H1 (cell line): ENCODE results near the gene SHISA8. TPM values are rescaled to one million over a fixed set of nuclear protein-coding genes. Genes with fewer than 3 reads are reported as not detected.

Experiments
- CTCF ChIA-PET: fragments of 300-600 bp; sonication (Branson Sonifier 250); formaldehyde crosslinking; loops from one replicate; lab custom pipeline; 2021; ENCODE audit not compliant: partially characterized antibody; lab: Charles Lee
- POLR2A ChIA-PET: fragments of 300-600 bp; sonication (Branson Sonifier 250); formaldehyde crosslinking; loops from one replicate; lab custom pipeline; 2021; ENCODE audit warnings: inconsistent platforms; ENCODE audit not compliant: partially characterized antibody; lab: Charles Lee
- DNase-seq, 2 experiments: peaks; one replicate each; pipeline versions ENCODE4 v3.0.0 to v3.0.0-alpha.2; 2010 to 2022; ENCODE audit warnings: low spot score in 2 of 2, low read depth in 1 of 2, mixed read lengths in 1 of 2
- FAIRE-seq: peaks from 2 replicates; lab custom pipeline; 2011; peaks lifted over from hg19 to GRCh38; lab: Jason Lieb, UNC
- H2AFZ ChIP-seq: 2 replicates; pipeline ENCODE4 v1.8.1; 2012; ENCODE audit warnings: low read length, inconsistent platforms
- H2AK5ac ChIP-seq: 2 replicates; pipeline ENCODE4 v1.6.1; 2013; ENCODE audit warnings: low read depth, low read length
- H2BK120ac ChIP-seq: replicated peaks from 2 replicates; pipeline ENCODE3; 2013; ENCODE audit warnings: low read depth, low read length, inconsistent platforms
- H2BK12ac ChIP-seq: 2 replicates; pipeline ENCODE4 v1.6.1; 2013; ENCODE audit warnings: low read depth, low read length
- H2BK15ac ChIP-seq: 2 replicates; pipeline ENCODE4 v1.6.1; 2013; ENCODE audit warnings: low read length
- H2BK20ac ChIP-seq: 2 replicates; pipeline ENCODE4 v1.6.1; 2013; ENCODE audit warnings: low read length
- H2BK5ac ChIP-seq: 2 replicates; pipeline ENCODE4 v1.6.1; 2013; ENCODE audit warnings: low read depth, low read length
- H3K14ac ChIP-seq: 2 replicates; pipeline ENCODE4 v1.6.1; 2013; ENCODE audit warnings: inconsistent platforms; ENCODE audit not compliant: insufficient read length
- H3K18ac ChIP-seq: 2 replicates; pipeline ENCODE4 v1.6.1; 2013; ENCODE audit warnings: low read length; ENCODE audit errors: extremely low read depth
- H3K23ac ChIP-seq: 2 replicates; pipeline ENCODE4 v1.6.1; 2013; ENCODE audit warnings: inconsistent platforms; ENCODE audit not compliant: insufficient read length
- H3K23me2 ChIP-seq: 2 replicates; pipeline ENCODE4 v1.6.1; 2013; ENCODE audit warnings: low read depth, low read length
- H3K27ac ChIP-seq: 2 replicates; pipeline ENCODE4 v1.6.1; 2011; ENCODE audit warnings: low read depth, low read length, inconsistent platforms
- H3K27me3 ChIP-seq, 4 experiments: replicated peaks in 1 of 4; 1 replicate in 1 of 4; 2 replicates in 3 of 4; pipeline versions ENCODE4 v1.6.1 to v1.8.1; 2011 to 2013; ENCODE audit warnings: low read length in 3 of 4, mild to moderate bottlenecking in 3 of 4, inconsistent platforms in 2 of 4, mixed read lengths in 2 of 4, moderate library complexity in 1 of 4; ENCODE audit not compliant: control insufficient read depth in 3 of 4, insufficient read depth in 3 of 4; ENCODE audit errors: extremely low read depth in 1 of 4
- H3K36me3 ChIP-seq, 4 experiments: 2 replicates each; pipeline versions ENCODE4 v1.6.1 to v1.8.1; 2011 to 2013; ENCODE audit warnings: mild to moderate bottlenecking in 4 of 4, low read length in 3 of 4, moderate library complexity in 2 of 4, control low read depth in 1 of 4, inconsistent platforms in 1 of 4; ENCODE audit not compliant: insufficient read depth in 4 of 4, control insufficient read depth in 2 of 4
- H3K4ac ChIP-seq: replicated peaks from 2 replicates; pipeline ENCODE3; 2013; ENCODE audit warnings: low read length, low read depth, mixed read lengths, inconsistent platforms; ENCODE audit not compliant: insufficient read length
- H3K4me1 ChIP-seq, 4 experiments: replicated peaks in 1 of 4; 1 replicate in 1 of 4; 2 replicates in 3 of 4; pipeline versions ENCODE4 v1.6.1 to v1.8.1; 2011 to 2013; ENCODE audit warnings: low read length in 3 of 4, inconsistent platforms in 2 of 4, mixed read lengths in 1 of 4; ENCODE audit not compliant: insufficient read depth in 4 of 4, control insufficient read depth in 3 of 4
- H3K4me2 ChIP-seq, 2 experiments: 2 replicates each; pipeline versions ENCODE4 v1.6.1 to v1.8.1; 2011 to 2013; ENCODE audit warnings: low read depth in 2 of 2, low read length in 2 of 2, control low read depth in 1 of 2, inconsistent platforms in 1 of 2, mild to moderate bottlenecking in 1 of 2; ENCODE audit not compliant: insufficient read depth in 1 of 2
- H3K4me3 ChIP-seq, 4 experiments: fragments of 200-600, 300-600 bp in 1 of 4; sonication (generic), shearing (Covaris generic), sonication (Bioruptor Twin) in 1 of 4; 2 replicates each; pipeline versions ENCODE4 v1.5.1 to v1.8.1; 2011 to 2016; ENCODE audit warnings: low read length in 4 of 4, low read depth in 3 of 4, control low read depth in 2 of 4, inconsistent platforms in 2 of 4, mild to moderate bottlenecking in 2 of 4, mixed read lengths in 1 of 4, moderate library complexity in 1 of 4; ENCODE audit not compliant: insufficient read depth in 2 of 4; ENCODE audit errors: extremely low read depth in 1 of 4
- H3K56ac ChIP-seq: replicated peaks from 2 replicates; pipeline ENCODE3; 2013; ENCODE audit warnings: low read depth, mild to moderate bottlenecking, mixed read lengths, low read length, inconsistent platforms; ENCODE audit not compliant: insufficient read length
- H3K79me1 ChIP-seq: 2 replicates; pipeline ENCODE4 v1.6.1; 2013; ENCODE audit warnings: low read depth, low read length, control low read depth
- H3K79me2 ChIP-seq, 2 experiments: 2 replicates each; pipeline versions ENCODE4 v1.6.1 to v1.8.1; 2012 to 2013; ENCODE audit warnings: low read length in 2 of 2, mild to moderate bottlenecking in 2 of 2, inconsistent platforms in 1 of 2; ENCODE audit not compliant: insufficient read depth in 2 of 2, control insufficient read depth in 1 of 2
- H3K9ac ChIP-seq, 4 experiments: replicated peaks in 1 of 4; 1 replicate in 1 of 4; 2 replicates in 3 of 4; pipeline versions ENCODE4 v1.6.1 to v1.8.1; 2011 to 2013; ENCODE audit warnings: low read depth in 3 of 4, low read length in 3 of 4, control low read depth in 2 of 4, mild to moderate bottlenecking in 2 of 4, moderate library complexity in 2 of 4, inconsistent platforms in 1 of 4; ENCODE audit errors: extremely low read depth in 1 of 4
- H3K9me3 ChIP-seq, 2 experiments: 2 replicates each; pipeline versions ENCODE4 v1.6.1 to v1.8.1; 2012 to 2013; ENCODE audit warnings: mild to moderate bottlenecking in 2 of 2, moderate library complexity in 2 of 2, control low read depth in 1 of 2, inconsistent platforms in 1 of 2, low read depth in 1 of 2, low read length in 1 of 2, mixed read lengths in 1 of 2; ENCODE audit not compliant: insufficient read depth in 2 of 2
- H4K20me1 ChIP-seq, 2 experiments: replicated peaks in 1 of 2; 2 replicates each; pipeline versions ENCODE3 to v1.8.1; 2011 to 2013; ENCODE audit warnings: inconsistent platforms in 2 of 2, low read length in 2 of 2, mild to moderate bottlenecking in 1 of 2; ENCODE audit not compliant: insufficient read depth in 2 of 2, control insufficient read depth in 1 of 2
- H4K5ac ChIP-seq: 2 replicates; pipeline ENCODE4 v1.6.1; 2013; ENCODE audit warnings: low read length, low read depth, mixed read lengths, inconsistent platforms; ENCODE audit not compliant: insufficient read length
- H4K8ac ChIP-seq: 2 replicates; pipeline ENCODE4 v1.8.0; 2013; ENCODE audit warnings: mild to moderate bottlenecking, moderate library complexity, low read length, inconsistent platforms; ENCODE audit not compliant: insufficient read depth; ENCODE audit errors: extremely low read depth
- H4K91ac ChIP-seq: replicated peaks from 2 replicates; pipeline ENCODE3; 2013; ENCODE audit warnings: low read length, mixed read lengths, inconsistent platforms; ENCODE audit not compliant: insufficient read length
- E2F6 ChIP-seq: IDR thresholded peaks from 2 replicates; pipeline ENCODE4 v1.6.1; 2012; ENCODE audit warnings: inconsistent platforms
- FOSL1 ChIP-seq: IDR thresholded peaks from 2 replicates; pipeline ENCODE4 v1.6.1; 2011; ENCODE audit warnings: mild to moderate bottlenecking, low read depth, low read length, moderate library complexity; ENCODE audit not compliant: insufficient read depth
- KDM4A ChIP-seq: IDR thresholded peaks from one replicate; pipeline ENCODE4 v1.7.1; 2012; ENCODE audit warnings: low read depth, mild to moderate bottlenecking, moderate library complexity, low read length, inconsistent platforms; ENCODE audit not compliant: severe bottlenecking
- SIX5 ChIP-seq: IDR thresholded peaks from 2 replicates; pipeline ENCODE4 v1.6.1; 2011; ENCODE audit warnings: mild to moderate bottlenecking, low read depth, low read length
- TCF12 ChIP-seq: IDR thresholded peaks from 2 replicates; pipeline ENCODE4 v1.6.1; 2011; ENCODE audit warnings: low read depth, mild to moderate bottlenecking, low read length
- WGBS, 2 experiments: shearing (Covaris generic) in 1 of 2; methylation state at CpG; one replicate each; pipeline versions ENCODE4 v1.1.6 to v1.1.7; 2013 to 2015; ENCODE audit warnings: low lambda C conversion rate in 2 of 2, mixed read lengths in 2 of 2, inconsistent platforms in 1 of 2, low coverage in 1 of 2, missing lambda C conversion rate in 1 of 2; ENCODE audit not compliant: insufficient replicate concordance in 2 of 2, insufficient coverage in 1 of 2, insufficient read length in 1 of 2; ENCODE audit errors: extremely low coverage in 1 of 2, missing lambda C conversion rate in 1 of 2; 5-methylcytosine and 5-hydroxymethylcytosine counted together
- polyA plus RNA-seq, 7 experiments: library from polyadenylated mRNA; depleted of rRNA in 3 of 7; stranded (reverse) in 5 of 7; unstranded in 2 of 7; fragments of >200 nt in 5 of 7; fragments of 200-250 nt in 2 of 7; gene quantifications; 1 replicate in 5 of 7; 2 replicates in 1 of 7; 4 replicates in 1 of 7; pipeline versions ENCODE4 v1.2.1 to v1.2.3, GENCODE V29; 2011 to 2013; ENCODE audit warnings: missing spikeins in 2 of 7, mixed read lengths in 2 of 7
- total RNA-seq: library from RNA; stranded (reverse); fragmentation: NEBNext Ultra II Directional; extraction: Animal tissue kit (Norgen Biotek cat#: 25700); gene quantifications from 2 replicates; pipeline ENCODE4 v1.2.1, GENCODE V29; 2021

The SHISA8 gene
- total and polyA plus RNA-seq, 2 of the 8 experiments (the other 6 are each of a cell fraction or from before 2014, with no cell fraction given), result 0.14 to 0.89 TPM

DNA sequence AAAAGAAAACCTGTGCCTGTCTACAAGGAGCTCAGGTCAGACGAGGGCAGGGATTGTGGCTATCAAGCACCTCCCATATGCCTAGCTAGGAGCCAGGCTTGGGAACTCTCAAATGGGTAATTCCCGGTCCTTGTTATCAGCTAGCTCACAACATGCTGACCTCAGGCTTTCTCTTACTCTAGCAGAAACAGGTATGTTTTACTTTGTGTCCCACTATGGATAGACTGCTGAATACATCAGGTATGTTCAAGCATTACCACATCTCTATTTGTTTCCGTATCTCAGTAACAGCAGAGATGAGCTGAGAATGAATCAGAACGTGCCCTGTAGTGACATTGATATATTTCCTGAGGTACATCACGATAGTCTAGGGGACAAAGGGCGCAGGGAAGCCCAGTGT, 29.4 kb downstream of the SHISA8 start:
- Histone ChIP-seq H4K8ac (no peak overlapping the region), H4K20me1 (peaks cover 5 to 9% of the 10 kb centered on the region in 2 experiments), H3K4me1 (no peaks in the 10 kb centered on the region), H4K91ac (no peak overlapping the region), H2BK12ac (no peak overlapping the region), H3K18ac (no peak overlapping the region), H3K36me3 (peaks cover 51 to 97% (median 77%) of the 10 kb centered on the region in 4 experiments), H3K14ac (no peak overlapping the region), H2BK120ac (no peak overlapping the region), H3K79me1 (no peaks in the 10 kb centered on the region; the same call in none of the 2 replicates), H2BK20ac (no peak overlapping the region), H3K27me3 (no peaks in the 10 kb centered on the region), H3K27ac (no peak overlapping the region), H2AK5ac (no peak overlapping the region), H4K5ac (no peak overlapping the region), H2AFZ (no peak overlapping the region), H2BK5ac (no peak overlapping the region), H3K4me2 (no peak overlapping the region), H3K23ac (no peak overlapping the region), H3K4ac (no peak overlapping the region), H3K23me2 (no peaks in the 10 kb centered on the region), H3K9me3 (no peaks in the 10 kb centered on the region), H3K9ac (no peak overlapping the region), H3K56ac (no peak overlapping the region), H2BK15ac (no peak overlapping the region), H3K79me2 (no peaks in the 10 kb centered on the region), H3K4me3 (no peak overlapping the region)
- CTCF ChIA-PET, result interaction anchor here (0.8 to 1.2 kb wide), 3 partner anchors 9 to 67 kb away, joined by 3 to 4 read pairs (median 3); partner anchors contain the start of gene SMIM45
- 82% methylated on average over 6 of the region's 6 CpGs; no CpG with 5 or more reads in 1 of the 2 experiments for WGBS, 2 experiments
- POLR2A ChIA-PET, result no interaction called here
- DNase-seq (no peak), FAIRE-seq (no peak)
- TF ChIP-seq KDM4A (no peak), FOSL1 (no peak), TCF12 (no peak), SIX5 (no peak), E2F6 (no peak)
